SK-N-SH (cell line): ENCODE data around the gene ABHD15. TPM values are rescaled to one million over a fixed set of nuclear protein-coding genes. Genes with fewer than 3 reads are reported as not detected.

ENCODE experiments used
- CTCF ChIA-PET: fragments of 300-600, 350-600 bp; formaldehyde crosslinking; extraction: SDS; loops from one replicate; lab custom pipeline; 2021; lab: Yijun Ruan, JAX
- POLR2A ChIA-PET: fragments of 350-600 bp; sonication (Branson Sonifier 250); formaldehyde crosslinking; extraction: SDS; loops from one replicate; lab custom pipeline; 2020; ENCODE audit warnings: antibody characterized with exemption, inconsistent platforms; lab: Yijun Ruan, JAX
- DNase-seq: peaks from one replicate; pipeline ENCODE4 v3.0.0; 2012
- H2AFZ ChIP-seq: fragments of 200-600 bp; sonication (generic); 2 replicates; pipeline ENCODE4 v1.8.1; 2016; ENCODE audit warnings: antibody characterized with exemption, mild to moderate bottlenecking, low read depth
- H3F3A ChIP-seq: fragments of 200-600 bp; sonication (generic); replicated peaks from 2 replicates; pipeline ENCODE3; 2016; ENCODE audit warnings: antibody characterized with exemption, mild to moderate bottlenecking; ENCODE audit not compliant: insufficient read depth
- H3K27ac ChIP-seq, 2 experiments: fragments of 200-500 bp in 1 of 2; fragments of 200-600 bp in 1 of 2; sonication (Bioruptor generic) in 1 of 2; sonication (generic), shearing (Covaris generic) in 1 of 2; 2 replicates each; pipeline versions ENCODE4 v1.5.1 to v1.6.1; 2014 to 2016; ENCODE audit warnings: low read depth in 2 of 2, inconsistent platforms in 1 of 2, low read length in 1 of 2, mild to moderate bottlenecking in 1 of 2, mixed read lengths in 1 of 2
- H3K27me3 ChIP-seq: fragments of 200-600 bp; sonication (generic), shearing (Covaris generic); 2 replicates; pipeline ENCODE4 v1.6.1; 2016; ENCODE audit warnings: mixed run types; ENCODE audit not compliant: insufficient read depth
- H3K36me3 ChIP-seq, 2 experiments: fragments of 200-500 bp in 1 of 2; fragments of 200-600 bp in 1 of 2; sonication (Bioruptor generic) in 1 of 2; sonication (generic) in 1 of 2; replicated peaks in 1 of 2; 2 replicates each; pipeline versions ENCODE3 to v1.5.1; 2014 to 2016; ENCODE audit warnings: low read length in 1 of 2, mild to moderate bottlenecking in 1 of 2; ENCODE audit not compliant: insufficient read depth in 2 of 2, control insufficient read depth in 1 of 2
- H3K4me1 ChIP-seq, 2 experiments: fragments of 200-500 bp in 1 of 2; fragments of 200-600 bp in 1 of 2; sonication (Bioruptor generic) in 1 of 2; sonication (generic), shearing (Covaris generic) in 1 of 2; 2 replicates each; pipeline versions ENCODE4 v1.5.1 to v1.6.1; 2014 to 2016; ENCODE audit warnings: low read depth in 1 of 2, low read length in 1 of 2, mixed run types in 1 of 2; ENCODE audit not compliant: insufficient read depth in 2 of 2, control insufficient read depth in 1 of 2
- H3K4me2 ChIP-seq: fragments of 200-600 bp; sonication (generic), shearing (Covaris generic); 2 replicates; pipeline ENCODE4 v1.6.1; 2017; ENCODE audit warnings: mixed run types
- H3K4me3 ChIP-seq, 2 experiments: fragments of 200-500 bp in 1 of 2; fragments of 200-600 bp in 1 of 2; sonication (Bioruptor generic) in 1 of 2; sonication (generic), shearing (Covaris generic) in 1 of 2; 2 replicates each; pipeline versions ENCODE4 v1.5.1 to v1.8.1; 2014 to 2016; ENCODE audit warnings: low read depth in 2 of 2, inconsistent platforms in 1 of 2, low read length in 1 of 2, mild to moderate bottlenecking in 1 of 2, mixed read lengths in 1 of 2, moderate library complexity in 1 of 2
- H3K79me2 ChIP-seq: fragments of 200-600 bp; sonication (generic); 2 replicates; pipeline ENCODE4 v1.8.1; 2017; ENCODE audit warnings: mild to moderate bottlenecking; ENCODE audit not compliant: insufficient read depth
- H3K9ac ChIP-seq: fragments of 200-600 bp; sonication (generic); 2 replicates; pipeline ENCODE4 v1.6.1; 2017; ENCODE audit warnings: mixed run types
- H3K9me2 ChIP-seq: fragments of 200-600 bp; sonication (generic); 2 replicates; pipeline ENCODE4 v1.6.1; 2017; ENCODE audit warnings: mixed run types
- H3K9me3 ChIP-seq: fragments of 200-600 bp; sonication (generic); 2 replicates; pipeline ENCODE4 v1.6.1; 2017; ENCODE audit warnings: mixed run types, mild to moderate bottlenecking, moderate library complexity
- H4K20me1 ChIP-seq: fragments of 200-600 bp; sonication (generic); 2 replicates; pipeline ENCODE4 v1.6.1; 2017; ENCODE audit warnings: mild to moderate bottlenecking, mixed run types; ENCODE audit not compliant: insufficient read depth
- CHD2 ChIP-seq: fragments of 150-350 bp; IDR thresholded peaks from 2 replicates; pipeline ENCODE4 v1.6.1; 2018; ENCODE audit warnings: low read length; ENCODE audit not compliant: partially characterized antibody
- EP300 ChIP-seq, 2 experiments: IDR thresholded peaks; 2 replicates each; pipeline versions ENCODE4 v1.4.0 to v1.6.1; 2012; ENCODE audit warnings: borderline replicate concordance in 1 of 2, low read depth in 1 of 2, low read length in 1 of 2
- EZH2phosphoT487 ChIP-seq: fragments of 200-600 bp; sonication (generic); IDR thresholded peaks from 2 replicates; pipeline ENCODE4 v1.6.1; 2017; ENCODE audit warnings: low read depth, mixed run types, mild to moderate bottlenecking, antibody characterized with exemption, moderate library complexity, borderline replicate concordance
- FOXM1 ChIP-seq: IDR thresholded peaks from 2 replicates; pipeline ENCODE4 v1.4.0; 2012; ENCODE audit warnings: low read depth, mild to moderate bottlenecking
- GABPA ChIP-seq: IDR thresholded peaks from 2 replicates; pipeline ENCODE4 v1.4.0; 2012; ENCODE audit warnings: low read depth, mild to moderate bottlenecking
- JUND ChIP-seq: IDR thresholded peaks from 2 replicates; pipeline ENCODE4 v1.4.0; 2012
- MEF2A ChIP-seq: IDR thresholded peaks from 2 replicates; pipeline ENCODE4 v1.4.0; 2012; ENCODE audit warnings: low read depth, borderline replicate concordance
- NFIC ChIP-seq: IDR thresholded peaks from 2 replicates; pipeline ENCODE4 v1.4.0; 2012; ENCODE audit warnings: borderline replicate concordance
- NRF1 ChIP-seq: IDR thresholded peaks from 2 replicates; pipeline ENCODE4 v1.6.1; 2012; ENCODE audit warnings: low read depth, mild to moderate bottlenecking, low read length
- PBX3 ChIP-seq: IDR thresholded peaks from 2 replicates; pipeline ENCODE4; 2012
- RFX5 ChIP-seq: IDR thresholded peaks from 2 replicates; pipeline ENCODE4 v1.6.1; 2012; ENCODE audit warnings: mild to moderate bottlenecking, improper control_type of control experiment, low read length
- RXRA ChIP-seq: IDR thresholded peaks from 2 replicates; pipeline ENCODE4 v1.4.0; 2012; ENCODE audit warnings: low read depth, mild to moderate bottlenecking, borderline replicate concordance
- SIN3A ChIP-seq: IDR thresholded peaks from 2 replicates; pipeline ENCODE4 v1.6.1; 2012; ENCODE audit warnings: low read depth, mild to moderate bottlenecking, low read length, moderate library complexity, borderline replicate concordance
- SMC3 ChIP-seq: IDR thresholded peaks from 2 replicates; pipeline ENCODE4 v1.6.1; 2012; ENCODE audit warnings: low read depth, low read length, improper control_type of control experiment
- TAF1 ChIP-seq: IDR thresholded peaks from 2 replicates; pipeline ENCODE4 v1.6.1; 2012; ENCODE audit warnings: low read depth, mild to moderate bottlenecking, low read length, moderate library complexity, borderline replicate concordance
- TEAD4 ChIP-seq: IDR thresholded peaks from 2 replicates; pipeline ENCODE4 v1.4.0; 2012; ENCODE audit warnings: mild to moderate bottlenecking, borderline replicate concordance; ENCODE audit not compliant: insufficient read depth
- YY1 ChIP-seq: IDR thresholded peaks from 2 replicates; pipeline ENCODE4 v1.4.0; 2012; ENCODE audit warnings: low read depth, mild to moderate bottlenecking
- WGBS: methylation state at CpG from one replicate; pipeline ENCODE4 v1.1.6; 2017; ENCODE audit warnings: low lambda C conversion rate; 5-methylcytosine and 5-hydroxymethylcytosine counted together
- polyA plus RNA-seq, 3 experiments: library from polyadenylated mRNA; depleted of rRNA; stranded (reverse); fragments of >200 nt; gene quantifications; 2 replicates each; pipeline ENCODE4 v1.2.3, GENCODE V29; 2012
- TF ChIP-seq, protein P1 (sequence below): IDR thresholded peaks from 2 replicates; pipeline ENCODE4 v1.6.1; 2012; ENCODE audit warnings: mild to moderate bottlenecking, low read depth, low read length, moderate library complexity
- TF ChIP-seq, protein P2 (sequence below): fragments of 200-600 bp; sonication (generic); IDR thresholded peaks from 2 replicates; pipeline ENCODE4 v1.6.1; 2017; ENCODE audit warnings: antibody characterized with exemption, mild to moderate bottlenecking, moderate library complexity
- TF ChIP-seq, protein P3 (sequence below): IDR thresholded peaks from 2 replicates; pipeline ENCODE4 v1.4.0; 2012; ENCODE audit warnings: low read depth, borderline replicate concordance

ABHD15 gene
- polyA plus RNA-seq, 1 of the 3 experiments (the other 2 are of a cell fraction) = 7.0 TPM

DNA sequence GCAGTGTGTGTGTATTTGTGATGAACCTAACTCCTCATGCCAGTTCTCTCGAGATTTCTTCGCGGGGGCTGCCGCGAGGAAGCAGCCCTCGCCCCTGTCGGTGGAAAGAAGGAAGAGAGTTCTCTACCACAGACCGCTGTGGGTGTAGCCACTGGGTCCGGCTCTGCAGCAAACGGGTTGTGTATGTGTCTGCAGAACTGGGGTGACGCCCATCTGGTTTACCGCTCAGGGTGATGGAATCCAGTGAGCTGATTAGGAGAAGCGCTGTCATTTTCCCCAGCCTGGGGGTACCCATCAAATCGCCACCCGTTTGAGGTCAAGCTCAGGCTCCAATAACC, 48.2 kb upstream of the ABHD15 start:
- H3K79me2 ChIP-seq = no peaks in the 10 kb centered on the region
- peaks cover 0 to 28% of the 10 kb centered on the region in 2 experiments for H3K36me3 ChIP-seq
- no peak overlapping the region for H3K4me3 ChIP-seq
- H3K4me1 ChIP-seq = peaks cover 8 to 24% of the 10 kb centered on the region in 2 experiments; a peak in 2 of 4 replicates
- H3K4me2 ChIP-seq = no peak overlapping the region
- H2AFZ ChIP-seq = no peak overlapping the region
- TF ChIP-seq TEAD4 (no peak), JUND (no peak), SMC3 (no peak), CHD2 (no peak), GABPA (no peak), TAF1 (no peak), EZH2phosphoT487 (no peak), SIN3A (no peak), EP300 (IDR thresholded peaks at IDR 0.05; ENCODE audit: borderline replicate concordance in 1 of 2, low read depth in 1 of 2, low read length in 1 of 2) (no peak), YY1 (no peak), NFIC (no peak), NRF1 (no peak), FOXM1 (no peak), RXRA (no peak), RFX5 (no peak), MEF2A (no peak), PBX3 (no peak)
- TF ChIP-seq, protein P1, sequence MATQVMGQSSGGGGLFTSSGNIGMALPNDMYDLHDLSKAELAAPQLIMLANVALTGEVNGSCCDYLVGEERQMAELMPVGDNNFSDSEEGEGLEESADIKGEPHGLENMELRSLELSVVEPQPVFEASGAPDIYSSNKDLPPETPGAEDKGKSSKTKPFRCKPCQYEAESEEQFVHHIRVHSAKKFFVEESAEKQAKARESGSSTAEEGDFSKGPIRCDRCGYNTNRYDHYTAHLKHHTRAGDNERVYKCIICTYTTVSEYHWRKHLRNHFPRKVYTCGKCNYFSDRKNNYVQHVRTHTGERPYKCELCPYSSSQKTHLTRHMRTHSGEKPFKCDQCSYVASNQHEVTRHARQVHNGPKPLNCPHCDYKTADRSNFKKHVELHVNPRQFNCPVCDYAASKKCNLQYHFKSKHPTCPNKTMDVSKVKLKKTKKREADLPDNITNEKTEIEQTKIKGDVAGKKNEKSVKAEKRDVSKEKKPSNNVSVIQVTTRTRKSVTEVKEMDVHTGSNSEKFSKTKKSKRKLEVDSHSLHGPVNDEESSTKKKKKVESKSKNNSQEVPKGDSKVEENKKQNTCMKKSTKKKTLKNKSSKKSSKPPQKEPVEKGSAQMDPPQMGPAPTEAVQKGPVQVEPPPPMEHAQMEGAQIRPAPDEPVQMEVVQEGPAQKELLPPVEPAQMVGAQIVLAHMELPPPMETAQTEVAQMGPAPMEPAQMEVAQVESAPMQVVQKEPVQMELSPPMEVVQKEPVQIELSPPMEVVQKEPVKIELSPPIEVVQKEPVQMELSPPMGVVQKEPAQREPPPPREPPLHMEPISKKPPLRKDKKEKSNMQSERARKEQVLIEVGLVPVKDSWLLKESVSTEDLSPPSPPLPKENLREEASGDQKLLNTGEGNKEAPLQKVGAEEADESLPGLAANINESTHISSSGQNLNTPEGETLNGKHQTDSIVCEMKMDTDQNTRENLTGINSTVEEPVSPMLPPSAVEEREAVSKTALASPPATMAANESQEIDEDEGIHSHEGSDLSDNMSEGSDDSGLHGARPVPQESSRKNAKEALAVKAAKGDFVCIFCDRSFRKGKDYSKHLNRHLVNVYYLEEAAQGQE = no peak
- TF ChIP-seq, protein P2, sequence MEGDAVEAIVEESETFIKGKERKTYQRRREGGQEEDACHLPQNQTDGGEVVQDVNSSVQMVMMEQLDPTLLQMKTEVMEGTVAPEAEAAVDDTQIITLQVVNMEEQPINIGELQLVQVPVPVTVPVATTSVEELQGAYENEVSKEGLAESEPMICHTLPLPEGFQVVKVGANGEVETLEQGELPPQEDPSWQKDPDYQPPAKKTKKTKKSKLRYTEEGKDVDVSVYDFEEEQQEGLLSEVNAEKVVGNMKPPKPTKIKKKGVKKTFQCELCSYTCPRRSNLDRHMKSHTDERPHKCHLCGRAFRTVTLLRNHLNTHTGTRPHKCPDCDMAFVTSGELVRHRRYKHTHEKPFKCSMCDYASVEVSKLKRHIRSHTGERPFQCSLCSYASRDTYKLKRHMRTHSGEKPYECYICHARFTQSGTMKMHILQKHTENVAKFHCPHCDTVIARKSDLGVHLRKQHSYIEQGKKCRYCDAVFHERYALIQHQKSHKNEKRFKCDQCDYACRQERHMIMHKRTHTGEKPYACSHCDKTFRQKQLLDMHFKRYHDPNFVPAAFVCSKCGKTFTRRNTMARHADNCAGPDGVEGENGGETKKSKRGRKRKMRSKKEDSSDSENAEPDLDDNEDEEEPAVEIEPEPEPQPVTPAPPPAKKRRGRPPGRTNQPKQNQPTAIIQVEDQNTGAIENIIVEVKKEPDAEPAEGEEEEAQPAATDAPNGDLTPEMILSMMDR = no peak
- TF ChIP-seq, protein P3, sequence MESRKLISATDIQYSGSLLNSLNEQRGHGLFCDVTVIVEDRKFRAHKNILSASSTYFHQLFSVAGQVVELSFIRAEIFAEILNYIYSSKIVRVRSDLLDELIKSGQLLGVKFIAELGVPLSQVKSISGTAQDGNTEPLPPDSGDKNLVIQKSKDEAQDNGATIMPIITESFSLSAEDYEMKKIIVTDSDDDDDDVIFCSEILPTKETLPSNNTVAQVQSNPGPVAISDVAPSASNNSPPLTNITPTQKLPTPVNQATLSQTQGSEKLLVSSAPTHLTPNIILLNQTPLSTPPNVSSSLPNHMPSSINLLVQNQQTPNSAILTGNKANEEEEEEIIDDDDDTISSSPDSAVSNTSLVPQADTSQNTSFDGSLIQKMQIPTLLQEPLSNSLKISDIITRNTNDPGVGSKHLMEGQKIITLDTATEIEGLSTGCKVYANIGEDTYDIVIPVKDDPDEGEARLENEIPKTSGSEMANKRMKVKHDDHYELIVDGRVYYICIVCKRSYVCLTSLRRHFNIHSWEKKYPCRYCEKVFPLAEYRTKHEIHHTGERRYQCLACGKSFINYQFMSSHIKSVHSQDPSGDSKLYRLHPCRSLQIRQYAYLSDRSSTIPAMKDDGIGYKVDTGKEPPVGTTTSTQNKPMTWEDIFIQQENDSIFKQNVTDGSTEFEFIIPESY = no peak
- ChIA-PET POLR2A (no interaction called here), CTCF (interaction anchor here (1.4 kb wide), 1 partner anchor 23 kb away, joined by 4 read pairs; no protein-coding TSS in a partner anchor)
- no peaks in the 10 kb centered on the region for H3K9me2 ChIP-seq
- no peak overlapping the region; a peak in 1 of 4 replicates for H3K27ac ChIP-seq
- no peaks in the 10 kb centered on the region for H3K9me3 ChIP-seq
- no peaks in the 10 kb centered on the region for H3K27me3 ChIP-seq
- H3F3A ChIP-seq = no peaks in the 10 kb centered on the region
- no peak overlapping the region for H3K9ac ChIP-seq
- no peaks in the 10 kb centered on the region for H4K20me1 ChIP-seq
- WGBS = 94% methylated on average over 13 of the region's 15 CpGs
- peak; percentile 36 for DNase-seq
